ENCODE results near the gene CCDC92.

- TF ChIP-seq SIN3A (IDR thresholded peaks at IDR 0.05; ENCODE audit: borderline replicate concordance, insufficient read depth, low read length) (no peak), POLR2AphosphoS5 (IDR thresholded peaks at IDR 0.05; ENCODE audit: low read depth, low read length) (no peak)
These were observed 31.7 kb upstream of the CCDC92 start for GRCh38 chr12:124004233-124004875.

Measured in PFSK-1 (cell line).